Testis (tissue), 3 donors: ENCODE measurements around the gene SLC25A26. TPM values are rescaled to one million over a fixed set of nuclear protein-coding genes. Genes with fewer than 3 reads are reported as not detected.

Experiments
- DNase-seq: peaks from one replicate; pipeline ENCODE4 v3.0.0-alpha.2; 2019
- H3K27ac ChIP-seq, 2 donors: fragments of 200-600 bp; sonication (generic); one replicate each; pipeline ENCODE4 v1.5.1; 2019
- H3K27me3 ChIP-seq: fragments of 200-600 bp; sonication (generic); one replicate; pipeline ENCODE4 v1.5.1; 2019
- H3K36me3 ChIP-seq: fragments of 200-600 bp; sonication (generic); one replicate; pipeline ENCODE4 v1.5.1; 2017; ENCODE audit warnings: low read depth; ENCODE audit errors: missing control alignments
- H3K4me1 ChIP-seq: fragments of 200-600 bp; sonication (generic); one replicate; pipeline ENCODE4 v1.5.1; 2019
- H3K4me3 ChIP-seq, 2 donors: fragments of 200-600 bp; sonication (generic); one replicate each; pipeline ENCODE4 v1.5.1; 2017 to 2019
- H3K9me3 ChIP-seq: fragments of 200-600 bp; sonication (generic); one replicate; pipeline ENCODE4 v1.5.1; 2017
- POLR2A ChIP-seq: fragments of 450-650 bp; IDR thresholded peaks from one replicate; pipeline ENCODE4 v1.6.1; 2017; ENCODE audit warnings: antibody characterized with exemption, mild to moderate bottlenecking, moderate library complexity
- WGBS, 2 donors: methylation state at CpG; one replicate each; pipeline ENCODE4 v1.1.5; 2018; 5-methylcytosine and 5-hydroxymethylcytosine counted together
- intact Hi-C: fragments of 100-400 bp; cut with DNase I; formaldehyde crosslinking; loops from one replicate; pipeline ENCODE4 v1.15.1; 2023; ENCODE audit warnings: low total_unique reads
- polyA plus RNA-seq: library from polyadenylated mRNA; stranded (reverse); fragments of 350-450 nt; fragmentation: Illumina TruSeq; extraction: RNeasy Lipid Tissue Mini Kit (QIAGEN cat#74804); gene quantifications from one replicate; pipeline ENCODE4 v1.2.3, GENCODE V29; 2014; ENCODE audit warnings: low read depth, low replicate concordance; ENCODE audit not compliant: insufficient read depth
- total RNA-seq, 2 donors: library from RNA; depleted of rRNA; stranded (reverse); fragments of >200 nt; gene quantifications; one replicate each; pipeline ENCODE4 v1.2.3, GENCODE V29; 2016
- TF ChIP-seq, protein P1 (sequence below), 3 experiments: fragments of 450-650 bp in 2 of 3; fragments of 200-600 bp in 1 of 3; sonication (generic) in 1 of 3; IDR thresholded peaks; one replicate each; pipeline ENCODE4 v1.5.1; 2016 to 2019; ENCODE audit warnings: antibody characterized with exemption in 3 of 3, mild to moderate bottlenecking in 2 of 3, moderate library complexity in 1 of 3

Gene SLC25A26
- total and polyA plus RNA-seq, 3 donors from 2014 or later, result 29.7 to 30.5 (median 30.0) TPM

- no peak overlapping the region for H3K27ac ChIP-seq
- intact Hi-C loops, result no loop called here
- no peak for DNase-seq
- no peaks in the 10 kb centered on the region for H3K4me1 ChIP-seq
- H3K36me3 ChIP-seq, result no peaks in the 10 kb centered on the region
- WGBS, 2 donors, result 92% methylated on average over 8 of the region's 8 CpGs
- H3K9me3 ChIP-seq, result no peaks in the 10 kb centered on the region
- no peak for TF ChIP-seq POLR2A
- TF ChIP-seq, protein P1, sequence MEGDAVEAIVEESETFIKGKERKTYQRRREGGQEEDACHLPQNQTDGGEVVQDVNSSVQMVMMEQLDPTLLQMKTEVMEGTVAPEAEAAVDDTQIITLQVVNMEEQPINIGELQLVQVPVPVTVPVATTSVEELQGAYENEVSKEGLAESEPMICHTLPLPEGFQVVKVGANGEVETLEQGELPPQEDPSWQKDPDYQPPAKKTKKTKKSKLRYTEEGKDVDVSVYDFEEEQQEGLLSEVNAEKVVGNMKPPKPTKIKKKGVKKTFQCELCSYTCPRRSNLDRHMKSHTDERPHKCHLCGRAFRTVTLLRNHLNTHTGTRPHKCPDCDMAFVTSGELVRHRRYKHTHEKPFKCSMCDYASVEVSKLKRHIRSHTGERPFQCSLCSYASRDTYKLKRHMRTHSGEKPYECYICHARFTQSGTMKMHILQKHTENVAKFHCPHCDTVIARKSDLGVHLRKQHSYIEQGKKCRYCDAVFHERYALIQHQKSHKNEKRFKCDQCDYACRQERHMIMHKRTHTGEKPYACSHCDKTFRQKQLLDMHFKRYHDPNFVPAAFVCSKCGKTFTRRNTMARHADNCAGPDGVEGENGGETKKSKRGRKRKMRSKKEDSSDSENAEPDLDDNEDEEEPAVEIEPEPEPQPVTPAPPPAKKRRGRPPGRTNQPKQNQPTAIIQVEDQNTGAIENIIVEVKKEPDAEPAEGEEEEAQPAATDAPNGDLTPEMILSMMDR (IDR thresholded peaks at IDR 0.05), result no peak
- H3K4me3 ChIP-seq, result no peak overlapping the region
- no peaks in the 10 kb centered on the region for H3K27me3 ChIP-seq
Measured at GRCh38 chr3:66344848-66345578, 124.2 kb downstream of the SLC25A26 start.

- Histone ChIP-seq H3K27ac (no peak overlapping the region), H3K4me1 (no peaks in the 10 kb centered on the region), H3K36me3 (no peaks in the 10 kb centered on the region)
Measured at GRCh38 chr3:66348704-66349103, 127.9 kb downstream of the SLC25A26 start.

GRCh38 chr3:66350601-66351000, 129.8 kb downstream of the SLC25A26 start:
- Histone ChIP-seq H3K4me3 (no peak overlapping the region), H3K27me3 (no peaks in the 10 kb centered on the region), H3K4me1 (no peaks in the 10 kb centered on the region), H3K36me3 (no peaks in the 10 kb centered on the region), H3K9me3 (no peaks in the 10 kb centered on the region), H3K27ac (no peak overlapping the region)
- DNase-seq, result no peak
- intact Hi-C loops, result no loop called here
- TF ChIP-seq POLR2A, result no peak
- WGBS, 2 donors, result 89 to 95% methylated on average over 8 of the region's 8 CpGs

More at GRCh38 chr3:66348704-66349103, 127.9 kb downstream of the SLC25A26 start:
- Histone ChIP-seq H3K27me3 (no peaks in the 10 kb centered on the region), H3K9me3 (no peaks in the 10 kb centered on the region), H3K4me3 (no peak overlapping the region)
- 75 to 84% methylated on average over 3 of the region's 3 CpGs for WGBS, 2 donors
- no peak for DNase-seq
- intact Hi-C loops, result no loop called here
- TF ChIP-seq, protein P1 (IDR thresholded peaks at IDR 0.05), result no peak
- TF ChIP-seq POLR2A, result no peak

DNA sequence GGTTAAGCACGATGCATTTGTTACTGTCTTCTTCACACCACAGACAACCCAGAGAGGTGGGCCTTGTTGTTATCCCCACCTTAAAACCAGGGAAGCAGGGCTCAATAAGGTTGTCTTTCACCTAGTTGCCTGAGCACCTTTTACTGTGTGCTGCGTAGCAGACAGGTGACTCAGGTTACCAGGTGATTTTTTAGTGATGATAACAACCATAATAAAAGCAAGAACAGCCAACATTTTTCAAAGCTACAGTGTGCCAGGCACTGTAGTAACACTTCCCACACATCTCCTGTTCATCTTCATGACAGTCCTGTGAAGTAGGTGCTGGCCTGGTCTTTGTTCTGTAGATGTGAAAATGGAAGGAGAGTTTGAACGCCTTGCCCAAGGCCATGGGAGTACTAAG, 132.2 kb downstream of the SLC25A26 start:
- H3K4me3 ChIP-seq, result no peak overlapping the region
- no peak for DNase-seq
- no peaks in the 10 kb centered on the region for H3K9me3 ChIP-seq
- no peaks in the 10 kb centered on the region for H3K4me1 ChIP-seq
- intact Hi-C loops, result no loop called here
- no peak overlapping the region for H3K27ac ChIP-seq
- H3K27me3 ChIP-seq, result no peaks in the 10 kb centered on the region
- 84 to 88% methylated on average over 3 of the region's 3 CpGs for WGBS, 2 donors
- no peaks in the 10 kb centered on the region for H3K36me3 ChIP-seq
- TF ChIP-seq POLR2A, result no peak
- TF ChIP-seq, protein P1 (IDR thresholded peaks at IDR 0.05), result no peak

DNA sequence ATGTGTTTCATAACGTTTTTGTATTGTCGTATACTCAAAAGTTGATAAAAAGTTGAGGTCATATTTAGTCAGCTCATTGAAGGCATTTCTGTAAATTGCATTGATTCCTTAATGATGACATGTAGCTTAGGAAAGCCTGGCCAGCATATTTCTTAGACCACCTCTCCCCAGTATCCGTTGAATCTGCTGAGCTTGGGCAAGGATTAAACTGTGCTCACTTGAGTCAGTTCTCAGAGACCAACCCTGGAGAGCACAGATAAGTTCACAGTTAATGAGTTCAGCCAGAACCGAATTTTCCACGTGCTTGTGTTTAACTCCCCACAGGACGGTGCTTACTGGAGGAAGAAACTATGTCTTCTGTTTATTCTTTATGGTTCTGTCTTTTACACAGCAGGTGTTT, 132.7 kb downstream of the SLC25A26 start:
- Histone ChIP-seq H3K36me3 (no peaks in the 10 kb centered on the region), H3K4me3 (no peak overlapping the region), H3K27me3 (no peaks in the 10 kb centered on the region), H3K27ac (no peak overlapping the region), H3K9me3 (no peaks in the 10 kb centered on the region), H3K4me1 (no peaks in the 10 kb centered on the region)
- DNase-seq, result no peak
- WGBS, 2 donors, result 34 to 38% methylated on average over 6 of the region's 6 CpGs
- TF ChIP-seq, protein P1 (IDR thresholded peaks at IDR 0.05), result no peak
- no peak for TF ChIP-seq POLR2A
- intact Hi-C loops, result no loop called here
